ENCODE results near the gene SYNJ2.

The SYNJ2 gene

DNA sequence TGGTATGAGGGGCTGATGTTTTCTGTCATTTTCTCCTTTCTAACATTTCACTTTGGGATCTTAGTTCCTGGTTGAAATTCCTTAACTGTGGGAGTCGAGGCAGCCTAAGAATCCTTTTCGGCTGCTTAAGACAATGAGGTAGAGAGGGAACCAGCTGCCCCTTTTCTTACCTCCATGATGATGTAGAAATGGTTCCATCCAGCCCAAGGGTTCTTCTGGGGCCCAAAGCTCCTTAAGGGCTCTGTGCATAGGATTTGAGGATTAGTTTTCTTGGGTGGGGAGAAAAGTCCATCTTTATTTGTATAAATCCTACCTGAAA lies 33.5 kb downstream of the SYNJ2 start:
- DNase-seq, result no peak

- no peak for DNase-seq
Measured at GRCh38 chr6:158016571-158017383, 35.1 kb downstream of the SYNJ2 start.

- no peak for DNase-seq
Measured at GRCh38 chr6:158017621-158018040, 36.0 kb downstream of the SYNJ2 start.

GRCh38 chr6:158018041-158018771 lies 36.5 kb downstream of the SYNJ2 start:
- no peak for DNase-seq

- DNase-seq, result no peak
Measured at GRCh38 chr6:158018851-158019361, 37.2 kb downstream of the SYNJ2 start.

DNA sequence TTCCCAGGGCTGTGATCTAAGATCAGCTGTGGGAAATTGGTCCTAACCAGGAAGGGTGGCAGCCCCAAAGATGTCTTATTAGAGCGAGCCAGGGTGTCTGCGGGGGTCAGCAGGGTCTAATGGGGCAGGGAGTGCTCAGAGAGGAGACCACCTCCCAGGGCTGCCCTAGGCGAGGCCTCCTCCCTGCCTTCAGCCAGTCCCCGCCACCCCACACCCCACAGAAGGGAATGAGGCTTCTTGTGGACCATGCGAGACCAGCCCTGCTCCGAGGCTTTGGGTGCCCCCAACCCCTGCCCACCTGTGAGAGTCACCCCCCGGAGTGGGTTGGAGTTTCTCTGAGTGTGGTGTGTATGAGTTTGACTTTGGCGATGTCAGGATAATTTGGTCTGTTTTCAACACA lies 37.8 kb downstream of the SYNJ2 start:
- DNase-seq, result no peak

DNA sequence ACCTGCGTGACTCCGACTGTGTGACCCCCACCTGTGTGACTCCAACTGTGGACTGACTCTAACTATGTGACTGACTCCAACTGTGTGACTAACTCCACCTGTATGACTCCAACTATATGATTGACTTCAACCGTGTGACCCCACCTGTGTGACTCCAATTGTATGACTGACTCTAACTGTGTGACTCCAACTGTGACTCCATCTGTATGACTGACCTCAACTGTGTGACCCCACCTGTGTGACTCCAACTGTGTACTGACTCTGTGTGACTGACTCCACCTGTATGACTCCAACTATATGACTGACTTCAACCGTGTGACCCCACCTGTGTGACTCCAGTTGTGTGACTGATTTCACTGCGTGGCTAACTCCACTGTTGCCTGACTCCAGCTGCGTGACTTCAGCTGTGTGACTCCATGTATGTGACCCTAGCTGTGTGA lies 38.6 kb downstream of the SYNJ2 start:
- no peak for DNase-seq

DNA sequence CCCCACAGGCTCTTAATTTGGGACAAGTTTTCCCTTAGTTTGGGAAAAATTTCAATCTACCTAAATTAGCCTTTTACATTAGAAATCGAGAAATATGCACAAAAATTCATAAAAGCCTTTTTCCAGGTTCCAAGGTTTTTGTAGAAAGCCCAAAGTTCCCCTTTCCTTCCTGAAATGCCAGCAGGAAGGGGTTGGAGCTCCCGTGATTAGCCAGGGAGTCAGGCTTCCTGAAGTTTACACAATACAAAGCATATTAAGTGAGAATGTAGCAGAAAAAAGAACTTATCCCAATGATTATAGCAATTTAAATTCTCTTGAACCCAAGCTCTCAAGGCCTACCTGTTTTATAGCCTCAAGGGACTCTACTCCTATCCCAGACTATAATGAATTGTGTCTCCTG lies 39.1 kb downstream of the SYNJ2 start:
- no peak for DNase-seq

DNA sequence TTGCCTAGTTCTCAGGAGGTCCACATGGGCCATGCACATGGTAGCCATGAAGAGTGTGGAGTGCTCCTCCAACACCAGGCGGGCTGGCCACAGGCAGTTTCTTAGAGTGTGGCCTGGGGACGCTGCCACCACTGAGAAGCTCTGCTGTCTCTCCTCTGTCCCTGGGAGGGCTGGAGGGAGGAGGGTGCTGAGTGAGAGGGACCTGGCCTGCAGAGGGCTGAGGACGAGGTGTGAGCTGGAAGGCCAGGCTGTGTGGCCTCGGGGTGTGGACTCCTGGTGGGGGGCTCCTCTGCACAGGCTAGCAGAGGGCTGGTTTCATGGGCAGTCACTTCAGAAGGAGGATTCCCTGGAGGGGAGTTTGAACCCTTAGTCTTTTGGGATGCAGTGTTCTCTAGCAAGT lies 39.7 kb downstream of the SYNJ2 start:
- DNase-seq, result no peak

- DNase-seq, result no peak
Measured at GRCh38 chr6:158021814-158022748, 40.4 kb downstream of the SYNJ2 start.

- no peak for DNase-seq
Measured at GRCh38 chr6:158022749-158023596, 41.3 kb downstream of the SYNJ2 start.

GRCh38 chr6:158023597-158023939 lies 41.9 kb downstream of the SYNJ2 start:
- no peak for DNase-seq

GRCh38 chr6:158024566-158025297 lies 43.1 kb downstream of the SYNJ2 start:
- DNase-seq, result no peak

DNA sequence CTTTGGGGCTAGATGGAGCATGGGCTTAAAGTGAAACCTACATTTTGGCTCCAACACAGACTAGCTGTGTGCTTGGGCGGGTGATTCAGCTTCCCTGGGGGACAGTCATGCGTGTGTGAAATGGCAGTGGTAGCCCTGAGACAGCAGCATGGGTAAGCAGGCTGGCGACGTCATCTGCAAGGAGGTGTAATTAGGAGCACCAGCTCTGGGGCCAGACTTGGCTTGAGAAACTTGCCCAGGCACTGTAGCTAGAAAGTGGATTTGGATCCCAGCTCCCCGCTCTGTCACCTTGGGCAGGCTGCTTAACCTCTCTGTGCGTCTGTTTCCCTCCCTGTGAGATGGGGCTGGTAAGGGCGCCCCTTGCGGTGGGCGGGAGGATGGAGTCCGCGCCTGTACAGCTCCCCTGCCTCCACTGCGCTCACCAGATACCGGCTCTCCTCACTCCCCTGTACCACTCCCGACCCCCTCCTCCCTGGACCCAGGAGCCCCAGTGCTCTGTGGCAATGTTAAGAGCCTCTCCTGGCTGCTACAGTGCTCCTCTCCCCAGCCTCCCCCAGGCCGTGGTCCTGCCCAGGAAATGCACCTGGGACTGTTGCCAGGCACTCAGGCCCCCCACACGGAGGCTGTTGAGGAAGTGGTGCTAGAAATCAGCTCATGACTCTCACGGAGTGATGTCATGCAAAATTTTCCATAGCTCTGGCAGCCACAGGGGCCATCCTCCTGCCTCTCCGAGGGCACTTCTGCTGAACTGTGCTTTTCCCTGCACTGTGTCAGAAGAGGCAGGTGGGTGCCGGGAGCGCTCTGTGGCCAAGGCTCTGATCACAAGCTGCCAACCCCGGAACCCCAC lies 44.6 kb downstream of the SYNJ2 start:
- peak; percentile 62 for DNase-seq

- no peak for DNase-seq
Measured at GRCh38 chr6:158026901-158027589, 45.4 kb downstream of the SYNJ2 start.

GRCh38 chr6:158027590-158028285 lies 46.1 kb downstream of the SYNJ2 start:
- no peak for DNase-seq

DNA sequence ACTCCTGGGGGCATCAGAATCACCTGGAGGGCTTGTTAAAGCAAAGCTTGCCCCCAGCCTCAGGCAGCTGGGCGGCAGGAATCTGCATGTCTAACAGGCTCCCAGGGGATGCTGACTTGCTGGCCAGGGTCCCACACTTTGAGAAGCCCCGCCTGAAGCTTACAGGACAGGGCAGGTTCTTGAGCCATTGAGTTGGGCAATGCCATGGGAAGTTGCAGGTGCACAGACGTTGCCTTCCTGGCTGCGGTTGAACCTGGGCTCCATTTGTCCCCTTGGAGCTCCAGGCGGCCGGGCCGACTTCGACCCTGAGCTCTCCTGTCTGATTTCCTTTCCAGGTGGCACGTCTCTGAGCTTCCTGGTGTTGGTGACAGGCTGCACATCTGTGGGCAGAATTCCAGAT lies 46.8 kb downstream of the SYNJ2 start:
- DNase-seq, result no peak

GRCh38 chr6:158028876-158029275 lies 47.2 kb downstream of the SYNJ2 start:
- DNase-seq, result no peak

- DNase-seq, result no peak
Measured at GRCh38 chr6:158029668-158030230, 48.1 kb downstream of the SYNJ2 start.
